ENCODE measurements around the gene SRC.

DNA sequence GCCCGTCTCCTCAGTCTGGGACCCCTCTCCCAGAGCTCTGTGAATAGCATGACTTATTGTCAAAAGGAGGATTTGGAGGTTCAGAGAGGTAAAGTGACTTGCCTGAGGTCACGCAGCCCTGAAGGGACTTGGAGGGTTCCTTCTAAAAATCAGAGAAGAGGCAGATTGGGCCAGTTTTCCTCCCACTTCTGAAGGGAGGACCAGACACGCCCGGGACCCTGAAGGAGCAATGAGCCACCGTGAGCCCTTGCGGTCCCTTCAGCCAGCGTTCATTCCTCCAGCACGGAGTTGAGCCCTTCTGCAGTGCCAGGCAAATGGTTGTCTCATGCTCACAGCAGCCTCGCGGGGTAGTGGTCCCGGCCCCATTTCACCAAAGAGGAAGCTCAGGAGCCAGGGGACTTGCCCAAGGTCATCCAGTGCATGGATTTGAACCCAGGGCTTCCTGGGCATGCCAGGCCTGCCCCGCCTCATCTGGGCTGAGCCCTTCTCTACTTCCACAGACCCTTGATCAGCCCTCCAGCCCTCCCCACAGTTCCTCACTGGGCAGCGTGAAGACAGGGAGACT, 7.4 kb downstream of the SRC start:
- TF ChIP-seq, protein P1, sequence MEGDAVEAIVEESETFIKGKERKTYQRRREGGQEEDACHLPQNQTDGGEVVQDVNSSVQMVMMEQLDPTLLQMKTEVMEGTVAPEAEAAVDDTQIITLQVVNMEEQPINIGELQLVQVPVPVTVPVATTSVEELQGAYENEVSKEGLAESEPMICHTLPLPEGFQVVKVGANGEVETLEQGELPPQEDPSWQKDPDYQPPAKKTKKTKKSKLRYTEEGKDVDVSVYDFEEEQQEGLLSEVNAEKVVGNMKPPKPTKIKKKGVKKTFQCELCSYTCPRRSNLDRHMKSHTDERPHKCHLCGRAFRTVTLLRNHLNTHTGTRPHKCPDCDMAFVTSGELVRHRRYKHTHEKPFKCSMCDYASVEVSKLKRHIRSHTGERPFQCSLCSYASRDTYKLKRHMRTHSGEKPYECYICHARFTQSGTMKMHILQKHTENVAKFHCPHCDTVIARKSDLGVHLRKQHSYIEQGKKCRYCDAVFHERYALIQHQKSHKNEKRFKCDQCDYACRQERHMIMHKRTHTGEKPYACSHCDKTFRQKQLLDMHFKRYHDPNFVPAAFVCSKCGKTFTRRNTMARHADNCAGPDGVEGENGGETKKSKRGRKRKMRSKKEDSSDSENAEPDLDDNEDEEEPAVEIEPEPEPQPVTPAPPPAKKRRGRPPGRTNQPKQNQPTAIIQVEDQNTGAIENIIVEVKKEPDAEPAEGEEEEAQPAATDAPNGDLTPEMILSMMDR (IDR thresholded peaks at IDR 0.05): no peak
- no peak for TF ChIP-seq POLR2AphosphoS5 (IDR thresholded peaks at IDR 0.05)

Measured in esophagus muscularis mucosa (tissue), 3 donors.